DND-41 (cell line): ENCODE data around the gene SLC7A6OS.
A peak's percentile ranks its signal among the peaks of the same experiment; 100 is the strongest.

ENCODE experiments used
- ATAC-seq: fragments of 200-7000 bp; cut with Tn5 transposase; 3 replicates; pipeline ENCODE4 v1.9.1; 2021; ENCODE audit warnings: low read depth; ENCODE audit not compliant: insufficient read depth
- DNase-seq: peaks from one replicate; pipeline ENCODE4 v3.0.0-alpha.2; 2020
- H2AFZ ChIP-seq: 2 replicates; pipeline ENCODE4 v1.6.0; 2012; ENCODE audit warnings: low read depth, low read length
- H3K27ac ChIP-seq: 2 replicates; pipeline ENCODE4 v1.5.1; 2012; ENCODE audit warnings: low read length, inconsistent platforms
- H3K27me3 ChIP-seq: fragments of 200-600 bp; sonication (generic); 2 replicates; pipeline ENCODE4 v1.6.0; 2012; ENCODE audit warnings: low read length, mild to moderate bottlenecking, inconsistent platforms; ENCODE audit not compliant: insufficient read depth, poor library complexity
- H3K36me3 ChIP-seq: 2 replicates; pipeline ENCODE4 v1.5.1; 2012; ENCODE audit warnings: low read length, inconsistent platforms; ENCODE audit not compliant: insufficient read depth
- H3K4me1 ChIP-seq: 2 replicates; pipeline ENCODE4 v1.5.1; 2012; ENCODE audit warnings: mild to moderate bottlenecking, low read length; ENCODE audit not compliant: insufficient read depth
- H3K4me2 ChIP-seq: 2 replicates; pipeline ENCODE4 v1.6.0; 2012; ENCODE audit warnings: mild to moderate bottlenecking, moderate library complexity, low read length, inconsistent platforms; ENCODE audit not compliant: insufficient read depth
- H3K4me3 ChIP-seq, 2 experiments: fragments of 200-600 bp in 1 of 2; shearing (Covaris generic) in 1 of 2; 2 replicates each; pipeline ENCODE4 v1.5.1; 2012 to 2016; ENCODE audit warnings: inconsistent platforms in 2 of 2, low read length in 2 of 2, mild to moderate bottlenecking in 2 of 2, low read depth in 1 of 2, moderate library complexity in 1 of 2
- H3K79me2 ChIP-seq: 2 replicates; pipeline ENCODE4 v1.6.0; 2012; ENCODE audit warnings: low read length, inconsistent platforms; ENCODE audit not compliant: insufficient read depth
- H3K9ac ChIP-seq: 2 replicates; pipeline ENCODE4 v1.6.0; 2012; ENCODE audit warnings: low read depth, mild to moderate bottlenecking, inconsistent platforms, low read length, moderate library complexity
- H3K9me3 ChIP-seq: 2 replicates; pipeline ENCODE4 v1.5.1; 2012; ENCODE audit warnings: low read length, moderate library complexity, mild to moderate bottlenecking, inconsistent platforms; ENCODE audit not compliant: insufficient read depth, severe bottlenecking
- H4K20me1 ChIP-seq: 2 replicates; pipeline ENCODE4 v1.6.0; 2012; ENCODE audit warnings: low read length; ENCODE audit not compliant: insufficient read depth
- CTCF ChIP-seq: IDR thresholded peaks from 2 replicates; pipeline ENCODE4 v1.5.1; 2012; ENCODE audit warnings: borderline replicate concordance, low read length, moderate library complexity, mild to moderate bottlenecking; ENCODE audit not compliant: poor library complexity, severe bottlenecking; ENCODE audit errors: extremely low read depth
- EZH2 ChIP-seq: IDR thresholded peaks from 3 replicates; pipeline ENCODE4 v1.6.1; 2012; ENCODE audit warnings: borderline replicate concordance, low read depth, mild to moderate bottlenecking, moderate library complexity, low read length, inconsistent platforms; ENCODE audit not compliant: severe bottlenecking

The SLC7A6OS gene

GRCh38 chr16:68286153-68287074 is 24.3 kb downstream of the SLC7A6OS start:
- Histone ChIP-seq H3K27me3 (no peaks in the 10 kb centered on the region), H3K9ac (peak overlapping the region; percentile 33), H3K79me2 (peaks cover 91% of the 10 kb centered on the region), H3K36me3 (peaks cover 86% of the 10 kb centered on the region), H3K4me2 (peak overlapping the region; percentile 50; the same call in 1 of the 2 replicates), H3K4me3 (peak overlapping the region in 1 of 2 experiments; percentile 27; a peak in 2 of 4 replicates), H3K4me1 (peaks cover 46% of the 10 kb centered on the region), H4K20me1 (peaks cover 32% of the 10 kb centered on the region), H3K9me3 (no peaks in the 10 kb centered on the region), H2AFZ (no peak overlapping the region), H3K27ac (peak overlapping the region; percentile 74)
- ATAC-seq (peak; percentile 94), DNase-seq (peak; percentile 70)
- no peak for TF ChIP-seq CTCF
- no peak for TF ChIP-seq EZH2

- H3K27ac ChIP-seq, result peak overlapping the region; percentile 74
- H3K4me1 ChIP-seq, result peaks cover 46% of the 10 kb centered on the region
- H2AFZ ChIP-seq, result no peak overlapping the region
- DNase-seq, result no peak
- peak overlapping the region in 1 of 2 experiments; percentile 27; a peak in 1 of 4 replicates for H3K4me3 ChIP-seq
- peak overlapping the region; percentile 50; the same call in 1 of the 2 replicates for H3K4me2 ChIP-seq
- H3K36me3 ChIP-seq, result peaks cover 86% of the 10 kb centered on the region
- H4K20me1 ChIP-seq, result peaks cover 25% of the 10 kb centered on the region
- H3K9me3 ChIP-seq, result no peaks in the 10 kb centered on the region
- ATAC-seq, result no peak
- no peaks in the 10 kb centered on the region for H3K27me3 ChIP-seq
- TF ChIP-seq EZH2 (no peak), CTCF (no peak)
- H3K79me2 ChIP-seq, result peaks cover 92% of the 10 kb centered on the region
- peak overlapping the region; percentile 33 for H3K9ac ChIP-seq
These were observed 25.1 kb downstream of the SLC7A6OS start for GRCh38 chr16:68285683-68286082.

- Histone ChIP-seq H3K36me3 (peaks cover 82% of the 10 kb centered on the region), H3K4me3 (no peak overlapping the region), H3K4me2 (no peak overlapping the region), H3K27me3 (no peaks in the 10 kb centered on the region), H3K4me1 (peaks cover 46% of the 10 kb centered on the region), H4K20me1 (peaks cover 26% of the 10 kb centered on the region), H3K79me2 (peaks cover 93% of the 10 kb centered on the region), H3K9me3 (no peaks in the 10 kb centered on the region), H3K9ac (no peak overlapping the region), H2AFZ (no peak overlapping the region), H3K27ac (peak overlapping the region; percentile 74)
- no peak for TF ChIP-seq CTCF
- no peak for TF ChIP-seq EZH2
- no peak for DNase-seq
- no peak for ATAC-seq
These were observed 25.9 kb downstream of the SLC7A6OS start for GRCh38 chr16:68284847-68285246.
